Ishikawa (cell line): ENCODE results near the gene ABCB8.

ENCODE experiments used
- CEBPB ChIP-seq: IDR thresholded peaks from 2 replicates; pipeline ENCODE4 v1.6.1; 2012
- CREB1 ChIP-seq: IDR thresholded peaks from 2 replicates; pipeline ENCODE4 v1.6.1; 2012; ENCODE audit warnings: low read depth
- EGR1 ChIP-seq: IDR thresholded peaks from 2 replicates; pipeline ENCODE4 v1.6.1; 2012
- EP300 ChIP-seq: IDR thresholded peaks from 2 replicates; pipeline ENCODE4 v1.6.1; 2012; ENCODE audit warnings: borderline replicate concordance
- FOXM1 ChIP-seq: IDR thresholded peaks from 2 replicates; pipeline ENCODE4 v1.6.1; 2012; ENCODE audit warnings: low read depth, borderline replicate concordance
- MAX ChIP-seq: IDR thresholded peaks from 2 replicates; pipeline ENCODE4 v1.6.1; 2012
- NFIC ChIP-seq: IDR thresholded peaks from 2 replicates; pipeline ENCODE4 v1.6.1; 2012
- RAD21 ChIP-seq: IDR thresholded peaks from 2 replicates; pipeline ENCODE4 v1.6.1; 2012; ENCODE audit warnings: low read depth
- REST ChIP-seq: IDR thresholded peaks from 2 replicates; pipeline ENCODE4 v1.6.1; 2012; ENCODE audit warnings: low read depth, mild to moderate bottlenecking
- TAF1 ChIP-seq: IDR thresholded peaks from 2 replicates; pipeline ENCODE4 v1.6.1; 2012; ENCODE audit warnings: low read depth, mild to moderate bottlenecking
- TCF12 ChIP-seq: IDR thresholded peaks from 2 replicates; pipeline ENCODE4 v1.6.1; 2012; ENCODE audit warnings: low read depth
- TEAD4 ChIP-seq: IDR thresholded peaks from 2 replicates; pipeline ENCODE4 v1.6.1; 2012
- USF1 ChIP-seq: IDR thresholded peaks from 2 replicates; pipeline ENCODE4 v1.6.1; 2012
- YY1 ChIP-seq: IDR thresholded peaks from 2 replicates; pipeline ENCODE4 v1.6.1; 2012; ENCODE audit warnings: low read depth
- ZBTB7A ChIP-seq: IDR thresholded peaks from 2 replicates; pipeline ENCODE4 v1.6.1; 2012; ENCODE audit warnings: low read depth

ABCB8 gene

GRCh38 chr7:150994141-150994837, 34.0 kb upstream of the ABCB8 start:
- no peak for TF ChIP-seq REST
- no peak for TF ChIP-seq CREB1
- TF ChIP-seq TEAD4, result no peak
- TF ChIP-seq ZBTB7A, result no peak

GRCh38 chr7:150994838-150995510, 33.3 kb upstream of the ABCB8 start:
- TF ChIP-seq TCF12, result no peak
- TF ChIP-seq TEAD4, result no peak
- TF ChIP-seq ZBTB7A, result no peak
- no peak for TF ChIP-seq CREB1
- no peak for TF ChIP-seq TAF1
- TF ChIP-seq YY1, result no peak
- no peak for TF ChIP-seq FOXM1
- TF ChIP-seq RAD21, result no peak
- no peak for TF ChIP-seq CEBPB
- no peak for TF ChIP-seq EP300

- TF ChIP-seq REST (no peak), FOXM1 (no peak), TAF1 (no peak), YY1 (no peak), TEAD4 (no peak), RAD21 (no peak), NFIC (no peak), MAX (no peak), EP300 (no peak), CEBPB (no peak), CREB1 (no peak), EGR1 (no peak), TCF12 (no peak), USF1 (no peak), ZBTB7A (no peak)
Measured at GRCh38 chr7:150996376-150997074, 31.7 kb upstream of the ABCB8 start.

GRCh38 chr7:150997075-150997511, 31.2 kb upstream of the ABCB8 start:
- TF ChIP-seq NFIC (no peak), YY1 (no peak), MAX (no peak), EGR1 (no peak), ZBTB7A (no peak), FOXM1 (no peak), RAD21 (no peak), EP300 (no peak), TEAD4 (no peak), CREB1 (no peak), TCF12 (no peak), USF1 (no peak), TAF1 (no peak), REST (no peak), CEBPB (no peak)
